ENCODE data around the gene C13orf42.

The C13orf42 gene

GRCh38 chr13:51033421-51034185, 77.5 kb downstream of the C13orf42 start:
- DNase-seq (ENCODE audit: low spot score) = no peak

- DNase-seq (ENCODE audit: low spot score) = no peak
Observed at GRCh38 chr13:51032831-51033230, 78.2 kb downstream of the C13orf42 start.
